Middle frontal gyrus (tissue), 1 donor: ENCODE measurements around the gene MEA1.

Source experiments
- DNase-seq: peaks from one replicate; pipeline ENCODE4 v3.0.0-alpha.2; 2015; ENCODE audit warnings: low spot score; ENCODE audit errors: extremely low spot score

The MEA1 gene

DNA sequence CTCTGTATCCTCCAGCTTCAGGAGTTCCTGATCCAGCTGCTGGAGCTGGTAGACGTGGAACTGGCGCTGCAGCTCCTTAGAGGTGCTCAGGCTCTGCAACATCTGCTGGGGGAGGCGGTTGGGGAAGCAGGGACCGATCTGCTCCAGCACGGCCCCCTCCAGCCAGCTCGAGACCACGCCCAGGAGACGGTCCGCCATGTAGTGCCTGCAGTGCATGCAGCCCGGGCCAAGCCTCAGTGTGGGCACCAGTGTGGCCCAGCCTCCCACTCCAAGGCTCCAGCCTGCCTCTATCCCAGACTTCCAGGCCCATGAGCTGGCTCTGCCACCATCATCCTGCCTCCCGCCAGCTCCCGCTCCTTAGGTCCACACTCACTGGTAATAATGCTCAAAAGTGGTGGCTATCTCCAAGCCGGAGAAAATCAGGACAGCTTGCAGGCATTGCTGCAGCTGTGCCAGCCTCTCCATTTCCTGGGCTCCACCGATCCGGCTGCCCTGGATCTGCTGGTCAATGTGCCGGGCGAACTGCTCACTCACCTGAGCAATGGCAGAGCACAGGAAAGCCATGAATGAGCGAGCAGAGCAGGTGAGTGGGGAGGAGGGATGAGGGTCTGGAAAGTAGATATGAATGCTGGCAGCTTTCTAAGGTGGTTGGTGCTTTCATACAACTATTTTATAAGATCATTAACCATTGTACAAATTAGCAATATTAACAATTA, 27.0 kb upstream of the MEA1 start:
- DNase-seq, result no peak

DNA sequence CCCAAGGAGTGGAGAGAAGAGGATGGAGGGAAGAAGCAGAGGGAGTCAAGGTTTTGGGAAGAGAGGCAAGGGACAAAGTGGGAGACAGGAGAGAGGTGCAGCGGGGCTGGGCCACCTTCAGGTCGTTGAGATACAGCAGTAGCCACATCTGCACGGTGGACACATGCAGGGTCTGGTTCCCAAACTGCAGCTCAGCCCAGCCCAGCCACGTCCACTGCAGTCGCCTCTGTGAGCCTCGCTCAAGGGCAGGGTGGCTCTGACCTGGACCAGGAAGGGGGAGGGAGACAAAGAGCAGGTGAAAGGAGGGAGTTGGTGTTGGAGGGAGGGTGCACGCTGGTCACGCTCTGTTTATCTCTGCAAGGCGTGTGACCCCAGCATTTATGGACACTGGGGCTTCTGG, 25.0 kb upstream of the MEA1 start:
- no peak for DNase-seq

DNA sequence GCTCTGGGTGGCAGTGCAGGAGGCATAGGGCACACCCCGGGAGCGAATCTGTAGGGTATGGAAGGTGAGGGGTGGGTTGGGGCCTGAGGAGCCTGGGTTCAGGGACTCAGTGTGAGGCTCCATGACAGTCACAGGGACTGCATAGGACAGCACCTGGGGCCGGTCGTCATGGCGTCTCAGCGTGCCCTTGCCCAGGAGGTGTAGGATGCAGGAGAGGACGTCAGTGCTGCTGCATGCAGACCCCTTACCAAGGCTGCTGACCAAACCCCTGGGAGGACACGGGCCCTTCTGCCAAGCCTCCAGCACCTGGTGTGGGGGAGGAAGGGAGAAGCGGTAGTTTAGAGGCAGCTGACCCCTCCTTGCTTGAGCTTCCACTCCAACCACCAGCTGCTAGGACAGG, 24.0 kb upstream of the MEA1 start:
- no peak for DNase-seq

DNA sequence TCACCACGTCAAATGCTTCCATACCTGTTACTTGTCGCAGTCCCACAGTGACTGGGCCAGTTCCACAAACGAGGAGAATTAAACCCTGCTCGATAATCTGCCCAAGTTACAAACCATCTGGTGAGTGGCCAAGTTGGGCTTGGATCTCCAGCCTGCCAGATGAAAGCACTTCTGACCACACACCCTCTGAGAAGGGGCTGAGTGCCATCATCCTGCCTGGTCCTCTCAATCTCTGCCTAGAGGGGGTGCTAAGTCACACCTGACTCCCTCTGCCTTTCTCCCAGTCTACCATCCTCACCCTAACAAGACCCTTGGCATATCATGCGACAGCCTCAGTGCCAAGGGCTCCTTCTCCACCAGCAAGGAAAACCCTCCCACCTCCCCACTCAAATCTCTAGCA, 23.5 kb upstream of the MEA1 start:
- DNase-seq, result no peak

DNA sequence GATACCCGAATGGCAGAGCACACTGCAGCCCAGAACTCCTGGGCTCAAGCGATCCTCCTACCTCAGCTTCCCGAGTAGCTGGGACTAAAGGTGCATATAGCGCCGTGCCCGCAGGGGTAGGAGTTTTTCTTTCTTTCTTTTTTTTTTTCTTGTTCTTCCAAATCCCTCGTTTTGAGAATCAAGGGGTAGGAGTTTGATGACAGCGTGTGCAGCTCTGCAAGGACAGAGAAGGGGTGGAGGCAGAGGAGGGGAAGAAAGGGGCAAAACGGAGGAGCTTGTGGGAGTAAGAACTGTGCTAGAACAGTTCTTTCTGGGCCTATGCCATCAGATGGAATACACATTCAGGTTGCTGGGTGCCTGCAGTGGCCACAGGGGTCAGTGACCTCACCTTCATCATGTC, 23.0 kb upstream of the MEA1 start:
- no peak for DNase-seq

DNA sequence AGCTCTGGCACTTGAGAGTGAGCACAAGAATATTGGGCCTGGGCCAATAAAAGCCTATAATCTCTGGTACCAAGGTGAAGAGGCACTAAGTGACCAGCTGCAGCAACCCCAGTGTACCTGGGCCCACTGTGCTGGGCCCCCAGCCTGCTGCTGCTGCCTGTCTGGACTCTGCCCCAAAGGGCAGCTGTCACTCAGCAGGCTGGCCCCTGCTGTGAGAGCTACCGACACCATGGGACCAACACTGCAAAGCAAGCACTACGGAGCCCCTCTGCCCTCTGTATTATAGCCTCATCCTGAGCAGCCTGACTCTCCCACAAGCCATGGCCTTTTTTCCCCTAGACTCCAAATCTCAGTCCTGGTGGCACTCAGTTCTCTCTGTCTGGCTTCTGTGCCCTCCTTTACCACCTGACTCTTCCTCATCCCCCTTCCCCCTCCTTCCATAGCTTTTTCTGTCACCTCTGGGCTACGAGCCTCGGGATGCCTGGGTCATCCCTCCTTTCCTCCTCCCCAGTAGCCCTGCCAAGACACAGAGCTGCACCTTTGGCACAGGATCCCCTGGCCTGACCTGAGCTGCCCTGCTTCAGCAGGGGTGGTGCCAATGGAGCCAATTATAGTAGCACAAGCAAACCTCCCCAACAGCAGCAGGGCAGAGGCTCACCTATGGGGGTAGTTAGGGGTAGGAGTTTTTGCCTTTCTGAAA, 21.9 kb upstream of the MEA1 start:
- DNase-seq, result no peak

DNA sequence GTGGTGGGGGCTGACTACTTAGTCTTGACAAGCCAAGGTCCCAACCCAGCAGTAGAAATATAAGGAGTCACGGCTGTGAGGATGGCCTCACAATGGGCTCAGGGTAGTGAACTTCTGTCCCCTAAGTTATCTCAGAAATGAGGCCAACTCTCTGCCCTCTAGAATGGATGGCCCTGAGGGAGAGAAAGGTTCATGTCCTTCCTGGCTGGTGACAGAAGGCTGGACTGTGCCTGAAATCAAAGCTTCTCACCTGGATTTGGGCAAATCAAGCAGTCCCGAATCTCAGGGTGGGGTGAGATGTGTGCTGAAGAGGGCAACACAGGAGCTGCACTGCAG, 20.4 kb upstream of the MEA1 start:
- DNase-seq, result no peak

DNA sequence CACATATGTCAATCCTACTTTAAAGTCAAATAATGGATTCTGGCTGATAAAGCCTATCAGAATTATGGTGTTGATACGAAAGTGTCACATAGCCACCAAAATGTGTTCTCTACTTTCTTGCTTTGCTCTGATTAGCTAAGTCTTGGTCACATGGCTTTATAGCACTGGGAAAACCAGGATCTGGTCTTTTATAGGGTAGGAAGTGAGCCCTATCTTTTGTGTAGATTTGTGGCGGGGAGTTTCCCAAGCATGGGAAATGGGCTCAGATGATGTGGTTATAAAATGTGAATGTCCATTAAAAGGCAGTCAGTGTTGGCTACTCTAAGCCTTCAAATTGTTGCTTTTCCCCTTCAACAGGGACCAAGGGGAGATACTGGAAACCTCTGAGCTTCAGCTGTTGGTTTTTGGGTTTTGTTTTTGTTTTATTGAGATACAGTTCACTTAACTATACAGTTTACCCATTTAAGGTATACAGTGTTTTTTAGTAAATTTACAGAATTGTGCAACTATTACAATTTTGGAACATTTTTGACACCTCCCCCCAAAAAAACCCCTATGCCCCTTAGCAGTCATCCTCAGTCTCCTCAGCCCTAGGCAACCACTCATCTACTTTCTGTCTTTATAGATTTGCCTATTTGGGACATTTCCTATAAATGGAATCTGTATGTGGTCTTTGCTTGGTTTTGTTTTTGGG, 19.9 kb upstream of the MEA1 start:
- DNase-seq, result no peak

DNA sequence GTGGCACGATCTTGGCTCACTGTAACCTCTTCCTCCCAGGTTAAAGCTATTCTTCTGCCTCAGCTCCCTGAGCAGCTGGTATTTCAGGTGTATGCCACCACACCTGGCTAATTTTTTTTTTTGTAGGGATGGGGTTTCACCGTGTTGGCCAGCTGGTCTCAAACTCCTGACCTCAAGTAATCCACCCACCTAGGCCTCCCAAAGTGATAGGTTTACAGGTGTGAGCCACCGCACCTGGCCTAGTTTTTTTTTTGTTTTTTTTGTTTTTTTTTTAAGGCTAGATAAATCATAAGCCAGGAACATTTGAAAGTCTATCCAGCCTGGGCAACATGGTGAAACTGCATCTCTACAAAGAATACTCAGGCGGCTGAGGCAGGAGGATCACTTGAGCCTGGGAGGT, 18.6 kb upstream of the MEA1 start:
- no peak for DNase-seq

DNA sequence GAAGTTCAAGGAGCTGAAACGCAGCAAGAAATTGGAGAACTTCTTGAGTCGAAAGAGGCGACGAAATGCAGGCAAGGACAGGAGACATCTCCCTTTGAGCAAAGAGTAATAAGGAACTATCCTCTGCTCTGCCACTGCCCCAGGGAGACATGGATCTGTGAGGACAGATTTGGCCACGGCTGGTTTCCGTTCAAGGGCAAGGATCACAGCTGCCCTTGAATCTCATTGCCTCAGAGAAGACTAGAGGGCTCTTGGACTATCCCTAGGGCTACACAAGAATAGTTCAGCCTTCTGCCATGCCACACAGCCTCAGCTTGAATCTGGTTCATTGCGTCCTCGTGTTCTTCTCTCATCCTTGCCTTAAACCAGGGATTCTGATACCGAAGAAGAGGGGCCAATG, 15.4 kb upstream of the MEA1 start:
- DNase-seq, result no peak

DNA sequence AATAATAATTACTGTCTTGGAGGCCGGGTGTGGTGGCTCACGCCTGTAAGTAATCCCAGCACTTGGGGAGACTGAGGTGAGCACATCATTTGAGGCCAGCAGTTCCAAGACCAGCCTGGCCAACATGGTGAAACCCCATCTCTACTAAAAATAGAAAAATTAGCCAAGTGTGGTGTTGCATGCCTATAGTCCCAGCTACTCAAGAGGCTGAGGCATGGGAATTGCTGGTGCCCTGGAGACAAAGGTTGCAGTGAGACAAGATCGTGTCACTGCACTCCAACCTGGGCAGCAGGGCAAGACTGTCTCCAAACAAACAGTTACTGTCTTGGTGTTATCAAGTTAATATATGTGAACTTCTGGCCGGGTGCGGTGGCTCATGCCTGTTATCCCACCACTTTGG, 12.6 kb upstream of the MEA1 start:
- no peak for DNase-seq

DNA sequence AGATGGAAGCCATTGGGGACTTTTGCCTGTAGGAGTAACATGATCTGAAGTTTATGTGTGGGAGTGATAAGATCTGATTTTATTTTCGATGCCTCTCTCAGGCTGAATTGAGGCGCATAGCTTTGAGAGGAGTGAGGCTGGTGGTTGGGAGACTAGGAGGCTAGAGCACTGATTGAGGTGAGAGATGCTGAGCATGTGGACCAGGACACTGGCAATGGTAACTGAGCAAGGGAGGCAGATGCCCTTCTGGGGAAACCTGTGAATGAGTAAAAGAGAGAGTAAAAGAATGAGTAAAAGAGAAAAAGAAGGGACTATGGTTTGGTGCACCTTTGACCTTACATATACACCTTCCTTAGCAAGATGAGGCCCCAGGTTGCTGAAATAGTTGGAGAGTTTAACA, 10.7 kb upstream of the MEA1 start:
- no peak for DNase-seq

DNA sequence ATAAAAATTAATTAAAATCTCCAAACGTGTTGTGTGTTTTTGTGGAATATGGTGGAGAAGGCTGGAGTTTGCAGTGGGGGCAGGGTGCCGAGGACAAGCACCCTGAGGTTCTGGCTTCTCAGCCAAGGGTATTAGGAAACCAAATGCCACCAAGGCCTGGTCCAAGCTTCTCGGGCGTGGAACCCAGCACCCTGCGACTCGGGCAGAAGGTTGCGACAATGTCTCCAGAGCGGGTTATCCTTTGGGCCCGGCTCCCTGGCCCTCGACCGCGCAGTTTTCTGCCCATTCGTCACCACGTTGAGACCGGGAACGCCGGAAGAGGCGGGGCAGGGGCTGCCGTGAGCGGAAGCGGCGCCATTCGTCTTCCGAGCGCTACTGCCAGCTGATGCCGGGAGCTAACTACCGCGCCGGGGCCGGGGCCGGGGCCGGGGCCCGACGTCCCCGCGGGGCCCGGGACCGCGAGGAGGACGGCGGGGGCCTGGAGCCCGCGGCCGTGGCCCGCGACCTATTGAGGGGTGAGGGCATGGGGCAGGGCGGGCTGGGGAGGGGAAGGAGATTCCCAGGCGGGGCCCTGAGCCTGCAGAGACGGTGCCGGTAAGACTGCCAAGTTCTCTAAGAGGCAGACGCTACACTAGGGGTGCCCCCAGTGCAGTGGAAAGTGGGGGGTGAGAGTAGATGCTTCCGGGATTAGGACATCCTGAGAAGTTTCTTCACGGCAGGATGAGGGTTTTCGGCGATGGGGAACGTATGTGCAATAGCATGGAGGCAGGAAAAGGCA, 7.7 kb upstream of the MEA1 start, which contains the start of gene RRP36:
Gene RRP36, plus strand, starts transcription at position 354 of the 778 bp plus-strand sequence. Its CDS starts 32 bp downstream, at position 386.
- peak; percentile 62 for DNase-seq

DNA sequence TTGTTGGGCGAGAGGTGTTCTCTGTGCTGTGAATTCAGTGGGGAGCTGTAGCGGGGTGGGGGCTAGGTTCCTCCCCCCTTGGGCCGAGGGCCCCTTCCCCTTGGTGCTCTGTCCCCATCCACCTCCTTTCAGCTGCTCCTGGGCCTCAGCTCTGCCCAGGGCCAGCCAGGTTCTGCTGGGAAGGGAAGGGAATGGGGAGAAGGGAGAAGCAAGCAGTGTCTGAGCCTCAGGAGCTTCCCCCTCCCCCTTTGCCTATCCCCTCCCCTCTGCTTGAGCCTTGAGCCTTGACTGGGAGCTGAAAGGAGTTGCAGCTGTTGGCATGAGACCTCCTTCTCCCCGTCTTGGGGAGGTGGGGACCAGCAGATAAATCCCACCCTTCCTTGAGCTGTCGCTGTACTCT, 7.1 kb upstream of the MEA1 start:
- DNase-seq, result no peak

DNA sequence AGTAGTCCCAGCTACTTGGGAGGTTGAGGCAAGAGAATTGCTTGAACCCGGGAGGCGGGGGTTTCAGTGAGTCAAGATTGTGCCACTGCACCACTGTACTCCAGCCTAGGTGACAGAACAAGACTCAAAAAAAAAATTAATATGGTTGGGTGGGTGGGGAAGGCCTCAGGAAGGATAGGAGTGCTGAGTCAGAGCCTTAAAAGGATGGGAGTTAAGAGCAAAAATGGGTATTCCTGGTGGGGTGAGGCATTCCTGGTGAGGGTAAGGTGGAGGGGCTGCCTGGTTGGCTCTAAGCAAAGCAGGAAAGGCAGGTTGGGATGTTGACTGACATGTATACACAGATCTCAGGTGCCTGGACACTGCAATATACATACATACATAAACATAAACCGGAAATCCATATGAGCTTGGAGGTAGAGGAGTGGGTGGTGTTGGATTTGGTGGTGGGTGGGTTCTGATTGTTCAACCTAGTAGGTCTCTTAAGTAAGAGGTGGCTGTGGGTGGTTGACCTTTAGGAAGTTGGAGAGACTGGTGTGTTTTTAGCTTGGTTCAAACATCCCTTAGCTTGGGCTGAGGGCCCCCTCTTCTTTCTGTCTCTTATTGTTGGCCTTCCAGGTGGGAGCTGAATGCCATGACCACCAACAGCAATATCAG, 6.4 kb upstream of the MEA1 start:
- DNase-seq, result no peak

DNA sequence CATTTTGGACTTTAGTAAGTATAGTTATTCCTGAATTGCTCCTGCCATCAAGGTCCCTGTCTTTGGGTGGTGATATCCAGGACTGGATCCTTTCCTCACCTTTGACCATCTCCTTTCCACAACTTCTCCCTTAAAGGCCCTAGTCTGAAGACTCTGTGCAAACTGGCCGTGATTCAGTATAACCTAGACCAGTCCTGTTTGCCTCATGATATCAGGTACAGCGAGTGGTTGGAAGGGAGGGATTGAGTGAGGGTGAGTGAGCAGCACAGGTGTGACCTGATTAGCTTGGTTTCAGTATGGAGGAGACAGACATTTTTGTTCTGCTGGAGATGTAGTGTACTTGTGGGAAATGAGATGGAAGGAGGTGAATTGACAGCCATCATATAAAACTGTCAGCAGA, 5.4 kb upstream of the MEA1 start:
- DNase-seq, result no peak

DNA sequence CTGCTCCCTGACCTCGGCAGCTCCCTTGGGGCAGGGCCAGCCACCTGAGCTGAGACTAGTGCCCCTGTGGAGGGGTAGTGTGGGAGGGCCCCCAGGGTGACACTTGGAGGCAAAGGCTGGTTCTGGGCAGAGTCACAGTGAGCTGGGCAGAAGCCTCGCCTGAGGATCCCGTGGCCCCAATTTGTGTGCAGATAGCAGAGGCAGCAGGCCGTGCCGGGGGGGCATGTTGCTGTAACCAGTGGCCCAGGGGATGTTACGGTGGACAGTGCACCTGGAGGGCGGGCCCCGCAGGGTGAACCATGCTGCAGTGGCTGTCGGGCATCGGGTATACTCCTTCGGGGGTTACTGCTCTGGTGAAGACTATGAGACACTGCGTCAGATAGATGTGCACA, 3.2 kb upstream of the MEA1 start:
- no peak for DNase-seq

DNA sequence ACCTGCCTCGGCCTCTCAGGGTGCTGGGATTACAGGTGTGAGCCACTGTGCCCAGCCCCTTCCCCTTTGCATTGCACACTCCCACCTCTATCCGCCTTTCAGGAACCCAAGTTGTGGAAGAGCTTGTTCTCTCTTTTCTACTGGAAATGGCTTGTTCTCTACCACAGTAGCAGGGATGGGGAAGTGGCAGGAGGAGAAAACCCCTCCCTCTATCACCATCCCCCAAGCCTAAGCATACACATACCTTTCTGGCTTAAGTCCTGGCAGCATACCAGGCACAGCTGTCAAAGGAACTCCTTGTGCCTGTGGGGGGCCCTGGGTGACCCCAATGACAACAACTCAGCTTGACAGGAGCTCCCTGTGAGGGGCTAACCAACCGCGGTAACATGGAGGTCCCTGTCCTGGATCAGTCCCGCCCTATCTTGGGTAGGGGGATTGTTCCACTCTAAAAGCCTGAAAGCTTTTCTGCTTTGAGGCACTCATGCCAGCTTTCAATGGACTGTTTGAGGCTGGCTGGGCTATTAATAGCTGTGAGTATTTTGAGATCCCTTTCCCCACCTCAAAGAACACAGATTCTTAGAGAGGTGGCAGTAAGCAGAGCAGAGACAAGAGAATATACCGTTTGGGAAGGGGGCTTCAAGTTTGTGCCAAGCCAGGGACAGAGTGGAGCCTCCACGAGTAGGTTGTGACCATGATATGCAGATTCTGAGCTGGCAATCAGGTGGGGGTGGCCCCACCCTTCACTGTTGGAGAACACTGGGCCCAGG, 2.6 kb upstream of the MEA1 start:
- DNase-seq, result no peak

DNA sequence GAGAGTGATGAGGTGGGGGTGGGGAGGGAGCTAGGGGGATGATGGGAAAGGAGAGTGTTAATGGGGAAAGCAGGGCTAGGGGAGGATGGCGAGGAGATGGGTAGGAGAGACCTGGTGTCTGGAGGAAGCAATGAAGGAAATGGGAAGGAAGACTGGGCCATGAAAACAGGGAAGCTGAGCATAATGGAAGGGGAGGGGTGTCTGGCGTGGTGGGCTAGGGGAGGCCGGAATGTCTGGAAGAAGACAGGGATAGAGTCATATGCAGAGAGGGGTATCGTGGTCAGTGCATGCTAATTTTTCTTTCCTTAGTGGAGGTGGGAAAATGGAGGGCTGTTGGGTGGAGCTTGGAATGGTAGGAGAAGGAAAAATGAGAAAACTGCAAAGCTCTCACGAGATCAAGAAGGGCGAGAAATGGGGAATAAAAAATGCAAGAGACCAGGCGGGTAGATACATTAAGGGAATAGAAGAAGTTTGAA, 726 bp upstream of the MEA1 start:
- DNase-seq, result no peak

DNA sequence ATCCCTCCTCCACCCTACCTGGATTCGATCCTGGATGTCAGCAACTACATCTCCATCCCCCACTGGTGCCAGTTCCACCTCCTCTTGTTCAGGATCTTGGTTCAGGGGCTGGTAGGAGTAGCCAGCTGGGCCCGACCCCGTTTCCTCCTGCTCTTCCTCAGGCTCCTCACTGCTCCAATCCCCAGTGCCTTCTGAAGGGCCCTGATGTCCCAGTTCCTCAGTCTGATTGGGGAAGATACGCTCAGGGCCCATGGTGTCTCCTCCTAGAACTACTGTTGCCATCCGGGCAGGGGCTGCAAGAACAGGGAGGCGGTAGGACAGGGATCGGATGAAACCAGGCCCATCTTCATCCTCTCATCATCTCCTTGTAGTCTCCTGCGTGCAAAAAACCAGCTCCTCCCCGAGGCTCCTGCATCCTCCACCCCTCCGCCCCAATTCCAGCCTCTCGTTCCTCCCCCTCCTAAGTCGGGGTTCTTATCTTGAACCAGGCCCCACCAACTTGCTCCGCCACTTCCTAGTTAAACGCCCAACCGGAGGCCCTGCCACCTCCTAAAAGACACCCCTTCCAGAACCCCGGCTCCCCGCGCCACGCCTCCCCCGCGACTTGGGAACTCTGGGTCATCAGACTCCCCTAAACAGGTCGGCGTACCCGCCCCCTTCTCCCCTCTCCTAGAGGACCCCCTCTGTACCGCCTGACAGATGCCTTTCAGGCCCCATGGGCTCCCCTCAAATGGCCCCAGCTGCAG, 476 bp downstream of the MEA1 start:
- no peak for DNase-seq
